ENCODE data around the gene THADA. TPM values are rescaled to one million over a fixed set of nuclear protein-coding genes. Genes with fewer than 3 reads are reported as not detected.
"Not testable (repeated sequence)": the region's sequence is repeated elsewhere in the genome, so short reads cannot be mapped to it uniquely, and the experiment has no call there.

The THADA gene
- total RNA-seq, 1 experiment from 2014 or later: 23.7 TPM

- Histone ChIP-seq H3K27me3 (ENCODE audit: control insufficient read depth, insufficient read depth, low read length) (no peaks in the 10 kb centered on the region), H3K4me3 (ENCODE audit: insufficient read depth, low read depth, low read length) (no peak overlapping the region), H3K36me3 (replicated peaks; ENCODE audit: control insufficient read depth, insufficient read depth, low read length) (peaks cover 8% of the 10 kb centered on the region)
- DNase-seq: no peak
Observed at GRCh38 chr2:43569921-43570320, 25.9 kb downstream of the THADA start.

DNA sequence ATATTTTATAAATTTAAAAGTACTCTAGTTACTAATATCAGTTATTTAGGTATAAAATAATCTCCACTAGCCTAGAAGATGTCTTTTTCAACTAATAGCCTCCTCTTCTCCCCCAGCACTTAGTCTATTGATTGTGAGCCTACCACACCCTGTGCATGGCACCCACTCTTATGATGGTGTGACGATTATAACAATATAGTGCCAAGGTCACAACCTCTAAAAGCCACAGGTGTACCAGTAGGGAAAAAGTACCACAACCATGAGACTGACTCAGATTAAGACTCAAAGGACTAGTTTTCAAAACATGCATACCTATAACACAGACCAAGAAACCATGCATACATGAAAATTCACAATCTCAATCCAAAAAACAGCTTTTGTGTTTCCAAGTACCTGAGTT, 27.6 kb downstream of the THADA start:
- no peak for DNase-seq
- H3K36me3 ChIP-seq (replicated peaks; ENCODE audit: control insufficient read depth, insufficient read depth, low read length): peaks cover 8% of the 10 kb centered on the region
- no peaks in the 10 kb centered on the region for H3K27me3 ChIP-seq (ENCODE audit: control insufficient read depth, insufficient read depth, low read length)
- H3K4me3 ChIP-seq (ENCODE audit: insufficient read depth, low read depth, low read length): no peak overlapping the region

DNA sequence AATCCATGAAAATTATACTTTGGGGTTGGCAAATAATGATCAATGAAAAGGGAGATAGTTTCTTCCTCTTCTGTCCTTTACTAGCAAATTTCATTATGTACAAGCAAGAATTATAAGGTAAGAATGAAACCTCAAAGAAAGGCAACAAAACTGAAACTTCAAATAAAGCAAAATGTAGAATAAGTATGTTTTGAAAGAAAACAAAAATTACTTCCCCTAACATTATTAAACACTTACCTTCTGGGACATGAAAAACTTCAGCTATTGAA, 29.4 kb downstream of the THADA start:
- DNase-seq: no peak
- no peaks in the 10 kb centered on the region for H3K27me3 ChIP-seq (ENCODE audit: control insufficient read depth, insufficient read depth, low read length)
- H3K4me3 ChIP-seq (ENCODE audit: insufficient read depth, low read depth, low read length): no peak overlapping the region
- peaks cover 3% of the 10 kb centered on the region; the same call in 1 of the 2 replicates for H3K36me3 ChIP-seq (replicated peaks; ENCODE audit: control insufficient read depth, insufficient read depth, low read length)

- peaks cover 3% of the 10 kb centered on the region; the same call in 1 of the 2 replicates for H3K36me3 ChIP-seq (replicated peaks; ENCODE audit: control insufficient read depth, insufficient read depth, low read length)
- H3K4me3 ChIP-seq (ENCODE audit: insufficient read depth, low read depth, low read length): no peak overlapping the region
- H3K27me3 ChIP-seq (ENCODE audit: control insufficient read depth, insufficient read depth, low read length): no peaks in the 10 kb centered on the region
- no peak for DNase-seq
Observed at GRCh38 chr2:43563679-43564078, 32.2 kb downstream of the THADA start.

DNA sequence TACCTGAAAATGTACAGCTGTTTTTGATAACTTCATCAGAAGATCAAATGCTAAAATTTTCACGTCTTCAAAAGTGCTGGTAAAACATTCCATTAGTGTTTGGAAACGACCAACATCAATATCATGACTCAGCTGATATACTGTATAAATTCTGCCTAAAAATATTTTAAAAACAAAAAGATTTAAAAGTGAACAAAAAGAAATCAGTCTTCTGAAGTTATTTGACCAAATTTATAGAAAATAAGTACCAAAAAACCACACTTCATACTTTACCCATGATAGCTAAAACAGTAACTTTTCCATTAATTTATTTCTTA, 35.6 kb downstream of the THADA start:
- H3K4me3 ChIP-seq (ENCODE audit: insufficient read depth, low read depth, low read length): no peak overlapping the region
- DNase-seq: no peak
- no peaks in the 10 kb centered on the region for H3K27me3 ChIP-seq (ENCODE audit: control insufficient read depth, insufficient read depth, low read length)
- H3K36me3 ChIP-seq (replicated peaks; ENCODE audit: control insufficient read depth, insufficient read depth, low read length): peaks cover 5% of the 10 kb centered on the region

DNA sequence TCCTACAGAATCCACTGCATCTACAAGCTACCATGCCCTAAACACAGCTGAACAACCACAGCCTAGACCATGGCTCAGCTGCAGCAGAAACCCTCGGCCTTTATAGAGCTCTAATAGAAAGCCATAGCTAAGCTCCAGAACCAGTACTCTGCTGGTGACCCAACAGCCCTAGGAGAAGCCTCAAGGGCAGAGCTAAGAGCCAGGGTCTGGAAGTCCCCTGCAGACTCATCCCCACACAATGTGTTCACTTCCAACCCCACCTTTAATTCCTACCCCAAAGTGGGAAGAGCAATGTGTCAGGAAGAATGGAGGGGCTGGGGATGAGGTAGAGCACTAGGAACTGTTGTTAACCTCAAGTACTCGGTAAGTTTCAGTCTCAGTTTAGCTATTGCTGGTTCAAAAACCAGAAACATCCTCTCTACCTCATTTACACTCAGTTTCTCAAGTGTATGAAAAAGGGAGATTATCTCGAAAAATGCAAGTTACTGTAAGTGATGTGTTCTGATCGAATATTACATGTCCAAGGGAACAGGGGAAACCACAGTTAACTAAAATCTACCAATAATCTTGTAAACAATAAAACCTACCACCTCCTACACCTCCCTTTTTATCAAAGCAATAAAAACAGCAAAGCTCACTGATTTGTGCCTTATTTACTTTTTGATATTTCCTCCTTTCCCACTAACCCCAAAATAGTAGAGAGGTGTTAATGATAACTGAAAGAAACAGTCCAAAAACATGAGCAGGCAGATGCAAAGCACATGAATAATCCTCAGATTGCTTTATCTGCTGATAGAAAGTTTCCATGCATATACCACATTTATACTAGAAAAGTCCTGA, 36.2 kb downstream of the THADA start:
- DNase-seq: no peak
- Histone ChIP-seq H3K36me3 (replicated peaks; ENCODE audit: control insufficient read depth, insufficient read depth, low read length) (peaks cover 5% of the 10 kb centered on the region), H3K27me3 (ENCODE audit: control insufficient read depth, insufficient read depth, low read length) (no peaks in the 10 kb centered on the region), H3K4me3 (ENCODE audit: insufficient read depth, low read depth, low read length) (no peak overlapping the region)

GRCh38 chr2:43557196-43557595, 38.6 kb downstream of the THADA start:
- Histone ChIP-seq H3K4me3 (ENCODE audit: insufficient read depth, low read depth, low read length) (no peak overlapping the region), H3K36me3 (replicated peaks; ENCODE audit: control insufficient read depth, insufficient read depth, low read length) (peaks cover 5% of the 10 kb centered on the region), H3K27me3 (ENCODE audit: control insufficient read depth, insufficient read depth, low read length) (no peaks in the 10 kb centered on the region)
- DNase-seq: no peak

- H3K36me3 ChIP-seq (replicated peaks; ENCODE audit: control insufficient read depth, insufficient read depth, low read length): peaks cover 7% of the 10 kb centered on the region
- no peak for DNase-seq
- no peak overlapping the region for H3K4me3 ChIP-seq (ENCODE audit: insufficient read depth, low read depth, low read length)
- no peaks in the 10 kb centered on the region for H3K27me3 ChIP-seq (ENCODE audit: control insufficient read depth, insufficient read depth, low read length)
Observed at GRCh38 chr2:43556256-43556655, 39.6 kb downstream of the THADA start.

DNA sequence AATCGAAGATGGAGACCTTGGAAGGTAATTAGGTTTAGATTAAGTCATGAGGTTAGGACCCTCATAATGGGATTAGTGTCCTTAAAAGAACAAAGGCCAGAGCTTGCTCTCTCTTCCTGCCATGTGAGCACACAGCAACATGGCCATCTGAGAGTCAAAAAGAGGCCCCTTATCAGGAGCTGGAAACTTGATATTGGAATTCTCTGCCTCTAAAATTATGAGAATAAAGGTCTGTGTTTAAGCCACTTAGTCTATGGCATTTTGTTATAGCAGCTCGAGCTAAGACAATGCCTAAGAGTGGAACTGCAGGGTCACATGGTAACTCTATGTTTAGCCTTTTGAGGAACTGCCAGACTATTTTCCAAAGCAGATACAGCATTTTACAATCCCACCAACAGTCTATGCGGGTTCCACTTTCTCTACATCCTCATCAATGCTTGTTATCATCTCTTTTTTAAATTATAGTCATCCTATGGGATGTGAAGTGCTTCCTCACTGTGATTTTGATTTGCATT, 42.4 kb downstream of the THADA start:
- no peak for DNase-seq
- no peaks in the 10 kb centered on the region for H3K27me3 ChIP-seq (ENCODE audit: control insufficient read depth, insufficient read depth, low read length)
- H3K4me3 ChIP-seq (ENCODE audit: insufficient read depth, low read depth, low read length): no peak overlapping the region

DNA sequence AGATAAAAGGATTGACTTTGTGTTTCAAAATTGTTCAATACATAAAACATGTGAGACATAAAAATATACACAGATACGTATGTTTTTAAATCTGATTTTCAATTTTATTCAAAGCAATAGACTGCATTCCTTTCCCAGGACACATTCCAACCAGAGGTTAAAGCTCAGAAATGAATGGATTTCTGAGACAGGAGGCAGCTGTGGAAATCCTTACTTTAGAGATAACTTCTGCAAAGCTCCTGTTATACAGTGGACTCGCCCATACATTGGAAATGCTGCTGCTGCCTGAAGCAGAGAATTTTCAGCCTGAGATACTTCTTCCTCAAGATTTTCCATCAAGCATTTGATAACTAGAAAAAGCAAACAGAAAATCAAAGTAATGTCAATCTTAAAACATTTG, 43.8 kb downstream of the THADA start:
- Histone ChIP-seq H3K27me3 (ENCODE audit: control insufficient read depth, insufficient read depth, low read length) (no peaks in the 10 kb centered on the region), H3K4me3 (ENCODE audit: insufficient read depth, low read depth, low read length) (no peak overlapping the region), H3K36me3 (replicated peaks; ENCODE audit: control insufficient read depth, insufficient read depth, low read length) (peaks cover 8% of the 10 kb centered on the region)
- DNase-seq: no peak

More for the DNA sequence above, 42.4 kb downstream of the THADA start:
- peaks cover 8% of the 10 kb centered on the region for H3K36me3 ChIP-seq (replicated peaks; ENCODE audit: control insufficient read depth, insufficient read depth, low read length)

DNA sequence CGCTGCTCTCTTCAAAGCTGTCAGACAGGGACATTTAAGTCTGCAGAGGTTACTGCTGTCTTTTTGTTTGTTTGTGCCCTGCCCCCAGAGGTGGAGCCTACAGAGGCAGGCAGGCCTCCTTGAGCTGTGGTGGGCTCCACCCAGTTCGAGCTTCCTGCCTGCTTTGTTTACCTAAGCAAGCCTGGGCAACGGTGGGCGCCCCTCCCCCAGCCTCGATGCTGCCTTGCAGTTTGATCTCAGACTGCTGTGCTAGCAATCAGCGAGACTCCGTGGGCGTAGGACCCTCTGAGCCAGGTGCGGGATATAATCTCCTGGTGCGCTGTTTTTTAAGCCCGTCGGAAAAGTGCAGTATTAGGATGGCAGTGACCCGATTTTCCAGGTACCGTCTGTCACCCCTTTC, 47.5 kb downstream of the THADA start:
- not testable (repeated sequence) for DNase-seq; H3K4me3 ChIP-seq (ENCODE audit: insufficient read depth, low read depth, low read length); H3K36me3 ChIP-seq (replicated peaks; ENCODE audit: control insufficient read depth, insufficient read depth, low read length); H3K27me3 ChIP-seq (ENCODE audit: control insufficient read depth, insufficient read depth, low read length)

DNA sequence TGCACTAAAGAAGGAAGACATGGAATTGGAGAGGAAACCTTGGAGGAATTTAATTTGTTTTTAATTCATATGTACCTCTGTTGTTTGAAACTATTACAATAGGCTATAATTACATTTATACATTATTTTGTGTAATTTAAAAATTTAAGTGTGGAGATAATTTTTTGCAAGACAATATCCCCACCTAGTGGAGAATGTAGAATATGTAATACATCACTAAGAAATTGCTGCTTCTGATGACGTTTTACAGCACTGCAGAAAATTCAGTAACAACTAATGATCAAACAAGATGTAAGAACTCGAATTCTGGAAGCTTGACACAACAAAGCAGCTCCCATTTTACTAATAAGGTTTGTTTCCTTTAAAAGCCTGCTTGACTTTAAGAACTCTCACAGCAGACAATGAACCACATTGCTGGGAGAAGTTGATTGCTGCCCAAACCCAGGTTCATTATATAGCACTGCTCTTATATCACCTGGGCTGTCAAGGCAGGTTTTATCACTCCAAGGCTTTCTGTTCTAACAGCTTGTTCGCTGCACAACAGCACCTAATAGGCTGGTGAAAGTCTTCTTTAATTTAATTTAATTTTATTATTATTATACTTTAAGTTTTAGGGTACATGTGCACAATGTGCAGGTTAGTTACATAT, 53.4 kb downstream of the THADA start:
- Histone ChIP-seq H3K27me3 (ENCODE audit: control insufficient read depth, insufficient read depth, low read length) (no peaks in the 10 kb centered on the region), H3K4me3 (ENCODE audit: insufficient read depth, low read depth, low read length) (no peak overlapping the region), H3K36me3 (replicated peaks; ENCODE audit: control insufficient read depth, insufficient read depth, low read length) (no peaks in the 10 kb centered on the region)
- peak; percentile 10 for DNase-seq

DNA sequence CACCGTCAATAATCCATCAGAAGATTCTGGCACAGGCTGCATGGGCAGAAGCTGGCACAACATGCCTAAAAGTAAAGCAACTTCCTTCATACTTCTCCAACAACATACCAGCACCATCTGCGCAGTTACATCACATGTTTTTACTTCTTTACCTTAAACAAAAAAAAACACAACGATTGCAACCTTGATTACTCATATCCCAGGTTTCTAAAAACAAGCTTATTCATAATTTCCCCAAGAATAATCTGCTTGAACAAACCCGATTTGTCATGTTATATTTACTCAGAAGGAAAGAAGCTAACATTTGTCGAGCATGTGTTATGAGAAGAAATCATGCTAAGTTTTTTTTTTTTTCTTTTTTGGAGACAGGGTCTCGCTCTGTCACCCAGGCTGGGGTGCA, 54.7 kb downstream of the THADA start:
- no peaks in the 10 kb centered on the region for H3K27me3 ChIP-seq (ENCODE audit: control insufficient read depth, insufficient read depth, low read length)
- no peak for DNase-seq
- H3K36me3 ChIP-seq (replicated peaks; ENCODE audit: control insufficient read depth, insufficient read depth, low read length): no peaks in the 10 kb centered on the region
- no peak overlapping the region for H3K4me3 ChIP-seq (ENCODE audit: insufficient read depth, low read depth, low read length)

- DNase-seq: no peak
- Histone ChIP-seq H3K36me3 (replicated peaks; ENCODE audit: control insufficient read depth, insufficient read depth, low read length) (no peaks in the 10 kb centered on the region), H3K4me3 (ENCODE audit: insufficient read depth, low read depth, low read length) (no peak overlapping the region), H3K27me3 (ENCODE audit: control insufficient read depth, insufficient read depth, low read length) (no peaks in the 10 kb centered on the region)
Observed at GRCh38 chr2:43540021-43540779, 55.6 kb downstream of the THADA start.

DNA sequence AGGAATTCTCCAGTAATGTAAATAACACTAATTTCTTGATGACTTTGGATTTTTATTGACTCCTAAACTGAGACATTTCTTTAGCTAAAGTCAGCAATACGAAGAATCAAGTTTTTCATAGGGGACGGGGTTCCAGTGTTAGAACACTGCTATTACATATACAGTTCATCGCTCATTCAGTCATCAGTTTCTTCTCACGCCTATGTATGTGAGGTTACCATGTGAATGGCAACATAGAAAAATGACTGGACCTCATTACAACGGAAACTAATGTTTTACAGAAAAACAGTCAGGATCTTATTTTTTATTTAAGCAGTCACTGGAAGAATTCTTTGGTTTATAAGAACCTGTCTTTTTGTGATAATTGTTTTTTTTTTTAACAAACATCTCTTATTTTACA, 56.4 kb downstream of the THADA start:
- Histone ChIP-seq H3K27me3 (ENCODE audit: control insufficient read depth, insufficient read depth, low read length) (no peaks in the 10 kb centered on the region), H3K4me3 (ENCODE audit: insufficient read depth, low read depth, low read length) (no peak overlapping the region), H3K36me3 (replicated peaks; ENCODE audit: control insufficient read depth, insufficient read depth, low read length) (no peaks in the 10 kb centered on the region)
- DNase-seq: no peak

Measured in H7 (cell line).